Effector memory CD4-positive, alpha-beta T cell (primary cell): ENCODE measurements around the gene GFAP.

Experiments
- DNase-seq, 3 donors: peaks; one replicate each; pipeline ENCODE4 v3.0.0-alpha.2; 2020
- H3K27ac ChIP-seq: 2 replicates; pipeline ENCODE4 v1.7.0; 2013; ENCODE audit warnings: mild to moderate bottlenecking, low read length, moderate library complexity; ENCODE audit not compliant: insufficient read depth, poor library complexity, severe bottlenecking
- H3K27me3 ChIP-seq: replicated peaks from 2 replicates; pipeline ENCODE4 v1.7.0; 2013; ENCODE audit warnings: mild to moderate bottlenecking, low read length; ENCODE audit not compliant: insufficient read depth, control insufficient read depth, poor library complexity, severe bottlenecking
- H3K36me3 ChIP-seq: 2 replicates; pipeline ENCODE4 v1.7.0; 2013; ENCODE audit warnings: mild to moderate bottlenecking, low read length, moderate library complexity; ENCODE audit not compliant: control insufficient read depth, insufficient read depth
- H3K4me1 ChIP-seq: 2 replicates; pipeline ENCODE4 v1.7.0; 2013; ENCODE audit warnings: low read length, mild to moderate bottlenecking; ENCODE audit not compliant: control insufficient read depth, insufficient read depth, poor library complexity, severe bottlenecking
- H3K4me3 ChIP-seq: 2 replicates; pipeline ENCODE4 v1.7.0; 2013; ENCODE audit warnings: low read length, low read depth, mild to moderate bottlenecking; ENCODE audit not compliant: insufficient read depth, poor library complexity, severe bottlenecking
- H3K9me3 ChIP-seq: 2 replicates; pipeline ENCODE4 v1.7.0; 2013; ENCODE audit warnings: mild to moderate bottlenecking, low read length, moderate library complexity; ENCODE audit not compliant: control insufficient read depth

The GFAP gene

DNA sequence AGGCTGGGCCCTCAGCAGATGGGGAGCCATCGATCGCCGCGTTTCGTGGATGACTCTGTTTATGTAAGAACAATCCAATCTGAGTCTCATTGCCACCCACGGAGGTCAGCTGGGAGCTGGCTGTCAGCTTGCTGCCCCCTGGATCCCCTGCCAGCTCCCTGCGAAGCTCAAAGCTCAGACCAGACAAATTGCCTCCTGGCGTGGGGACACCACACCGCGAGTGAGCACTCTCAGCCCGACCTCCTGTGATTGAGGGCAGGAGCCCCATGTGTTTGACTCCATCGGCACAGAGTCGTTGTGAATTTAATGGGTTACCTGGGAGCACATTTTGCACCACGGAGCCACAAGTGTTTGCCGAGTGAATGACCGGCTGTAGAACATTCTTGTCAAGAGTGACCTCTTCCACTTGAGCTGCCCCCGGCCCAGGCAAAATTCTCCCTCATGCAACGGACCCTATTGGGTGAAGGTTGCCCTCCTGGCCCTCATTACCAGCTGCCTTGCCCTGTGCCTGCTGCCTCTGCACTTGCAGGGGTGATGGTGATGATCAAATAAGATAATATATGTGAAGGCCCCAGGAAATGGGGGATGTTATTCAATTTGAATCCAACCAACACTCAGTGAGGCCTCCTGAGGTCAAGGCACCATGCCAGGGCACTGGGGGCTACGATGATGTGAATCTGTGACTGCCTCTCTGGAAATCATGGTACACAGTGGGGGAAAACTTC lies 7.6 kb upstream of the GFAP start:
- Histone ChIP-seq H3K9me3 (no peaks in the 10 kb centered on the region), H3K27me3 (peaks cover 5% of the 10 kb centered on the region), H3K4me3 (no peak overlapping the region), H3K36me3 (no peaks in the 10 kb centered on the region), H3K4me1 (no peaks in the 10 kb centered on the region), H3K27ac (no peak overlapping the region)
- no peak for DNase-seq

DNA sequence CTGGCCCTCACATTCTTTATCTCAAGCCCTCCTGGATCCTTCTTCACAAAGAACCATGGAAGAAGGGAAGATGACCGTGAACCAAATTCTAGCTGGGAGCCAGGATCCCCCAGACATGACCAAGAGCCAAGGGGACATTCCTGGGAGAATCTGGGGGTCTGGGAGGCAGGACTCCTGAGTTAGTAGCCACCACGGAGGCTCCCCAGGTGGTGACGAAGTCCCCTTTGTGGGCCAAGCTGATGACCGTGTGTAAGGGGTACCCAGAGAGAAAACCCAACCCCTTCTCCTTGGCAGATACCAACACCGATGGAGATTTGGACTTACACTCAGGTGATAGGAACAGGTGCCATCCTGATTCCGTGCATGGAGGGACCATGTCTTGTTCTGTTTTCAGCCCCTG lies 6.8 kb upstream of the GFAP start:
- Histone ChIP-seq H3K27me3 (peaks cover 5% of the 10 kb centered on the region), H3K36me3 (no peaks in the 10 kb centered on the region), H3K4me3 (no peak overlapping the region), H3K27ac (no peak overlapping the region), H3K4me1 (no peaks in the 10 kb centered on the region), H3K9me3 (no peaks in the 10 kb centered on the region)
- no peak for DNase-seq

DNA sequence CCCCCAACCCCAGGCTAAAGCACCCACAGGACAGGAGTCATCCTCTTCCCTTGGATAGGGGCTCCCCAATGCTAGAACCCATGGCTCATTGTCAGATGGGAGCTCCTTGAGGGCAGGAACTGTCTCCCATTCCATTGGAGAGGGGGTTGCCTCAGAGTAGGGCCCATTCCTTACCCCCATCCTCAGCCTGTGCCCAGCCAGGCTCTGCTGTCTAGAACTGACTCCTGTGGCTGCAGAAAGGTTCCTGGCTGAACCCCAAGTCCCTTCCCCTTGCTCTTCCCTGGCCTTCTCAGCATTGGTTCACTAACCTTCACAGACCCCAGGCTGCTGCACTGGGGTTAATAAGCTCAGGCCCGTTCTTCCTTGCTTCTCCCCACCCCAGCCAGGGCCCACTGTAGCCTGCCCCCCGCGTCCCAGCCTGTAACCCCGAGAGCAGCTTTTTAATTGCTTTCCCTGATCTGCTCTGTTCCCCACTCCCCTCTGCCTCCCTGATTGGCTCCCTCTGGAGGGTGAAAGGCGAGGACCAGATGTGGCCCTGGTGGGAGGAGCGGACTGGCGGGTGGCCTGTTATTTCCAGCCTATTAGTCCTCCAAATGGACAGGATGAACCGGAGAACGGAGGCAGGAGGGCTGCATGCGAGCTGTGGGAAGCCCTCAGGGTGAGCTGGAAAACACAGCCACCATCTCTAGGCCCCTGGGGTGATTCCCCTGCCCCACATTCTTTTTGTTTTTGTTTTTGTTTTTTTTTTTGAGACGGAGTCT lies 6.0 kb upstream of the GFAP start:
- no peak overlapping the region for H3K4me3 ChIP-seq
- H3K27me3 ChIP-seq = peaks cover 5% of the 10 kb centered on the region
- no peak overlapping the region for H3K27ac ChIP-seq
- H3K9me3 ChIP-seq = no peaks in the 10 kb centered on the region
- no peak for DNase-seq
- no peaks in the 10 kb centered on the region for H3K36me3 ChIP-seq
- H3K4me1 ChIP-seq = no peaks in the 10 kb centered on the region

DNA sequence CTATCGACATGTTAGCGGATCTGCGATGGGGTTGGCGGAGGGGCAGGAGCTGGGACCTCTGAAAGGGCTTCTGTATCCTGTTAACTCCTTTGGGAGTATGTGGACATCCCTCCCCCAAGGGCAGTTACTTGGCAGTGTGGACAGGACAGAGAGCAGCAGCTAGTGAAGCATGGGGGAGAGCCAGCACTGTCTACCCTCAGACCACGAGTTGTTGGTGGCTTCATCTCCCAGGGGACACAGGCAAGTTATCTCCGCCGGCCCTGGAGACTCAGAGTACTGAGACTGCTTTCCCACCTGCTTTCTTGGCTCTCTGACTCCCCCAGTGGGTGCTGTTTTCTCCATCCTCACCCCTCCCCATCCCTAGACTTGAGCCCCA lies 5.3 kb upstream of the GFAP start:
- Histone ChIP-seq H3K36me3 (no peaks in the 10 kb centered on the region), H3K27ac (no peak overlapping the region), H3K9me3 (no peaks in the 10 kb centered on the region), H3K4me3 (no peak overlapping the region), H3K4me1 (no peaks in the 10 kb centered on the region), H3K27me3 (peaks cover 5% of the 10 kb centered on the region)
- DNase-seq = no peak

DNA sequence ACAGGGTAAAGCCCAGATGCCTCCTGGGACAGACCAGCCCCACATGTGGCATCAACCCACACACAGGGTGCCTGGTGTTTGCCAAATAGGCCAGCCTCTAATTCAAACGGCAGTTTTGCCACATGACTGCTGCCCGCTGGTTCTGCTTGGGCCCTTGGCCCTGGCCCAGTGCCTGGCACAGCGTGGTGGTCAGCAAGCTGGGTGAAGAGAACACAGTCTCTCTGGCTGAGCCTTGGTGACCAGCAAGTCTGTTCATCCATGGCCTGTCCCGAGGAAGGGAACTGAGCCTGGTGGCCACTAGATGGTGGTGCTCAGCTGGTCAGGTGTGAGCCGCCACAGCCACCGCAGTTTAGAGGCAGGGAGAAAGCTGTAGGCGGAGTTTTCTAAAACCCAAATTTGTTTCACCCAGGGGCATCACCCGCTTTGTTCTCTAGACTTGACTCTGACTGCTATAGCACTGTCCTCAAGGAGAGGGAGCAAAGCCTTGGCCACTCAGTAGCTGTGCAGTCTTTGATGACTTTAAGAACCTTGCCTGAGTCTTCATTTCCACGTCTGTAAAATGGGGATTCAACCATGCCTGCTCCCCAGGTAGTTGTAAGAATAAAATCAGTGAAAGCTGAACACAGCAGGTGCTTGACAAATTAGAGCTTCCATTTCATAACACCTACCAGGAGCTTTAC lies 4.7 kb upstream of the GFAP start:
- Histone ChIP-seq H3K27me3 (peaks cover 5% of the 10 kb centered on the region), H3K9me3 (no peaks in the 10 kb centered on the region), H3K4me3 (no peak overlapping the region), H3K27ac (no peak overlapping the region), H3K4me1 (no peaks in the 10 kb centered on the region), H3K36me3 (no peaks in the 10 kb centered on the region)
- peak; percentile 30 to 42 (median 30) for DNase-seq

DNA sequence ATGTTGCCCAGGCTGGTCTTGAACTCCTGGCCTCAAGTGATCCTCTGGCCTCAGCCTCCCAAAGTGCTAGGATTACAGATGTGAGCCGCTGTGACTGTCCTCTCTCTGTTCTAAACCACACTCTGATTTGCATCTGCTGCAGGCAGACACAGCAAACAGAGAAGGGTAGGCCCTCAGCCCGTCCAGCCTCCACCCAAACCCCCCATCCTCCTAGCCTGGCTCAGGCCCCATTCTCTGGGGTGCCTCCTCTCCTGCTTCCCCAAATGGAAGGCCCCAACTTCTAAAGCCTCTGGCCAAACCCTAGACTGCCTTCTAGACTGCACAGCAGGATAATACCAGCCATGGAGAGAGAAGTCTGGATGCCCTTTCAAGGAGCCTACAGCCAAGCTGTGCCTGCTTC lies 4.1 kb upstream of the GFAP start:
- no peaks in the 10 kb centered on the region for H3K9me3 ChIP-seq
- H3K27ac ChIP-seq = no peak overlapping the region
- no peaks in the 10 kb centered on the region for H3K4me1 ChIP-seq
- H3K36me3 ChIP-seq = no peaks in the 10 kb centered on the region
- no peak for DNase-seq
- H3K27me3 ChIP-seq = peaks cover 5% of the 10 kb centered on the region
- H3K4me3 ChIP-seq = no peak overlapping the region

DNA sequence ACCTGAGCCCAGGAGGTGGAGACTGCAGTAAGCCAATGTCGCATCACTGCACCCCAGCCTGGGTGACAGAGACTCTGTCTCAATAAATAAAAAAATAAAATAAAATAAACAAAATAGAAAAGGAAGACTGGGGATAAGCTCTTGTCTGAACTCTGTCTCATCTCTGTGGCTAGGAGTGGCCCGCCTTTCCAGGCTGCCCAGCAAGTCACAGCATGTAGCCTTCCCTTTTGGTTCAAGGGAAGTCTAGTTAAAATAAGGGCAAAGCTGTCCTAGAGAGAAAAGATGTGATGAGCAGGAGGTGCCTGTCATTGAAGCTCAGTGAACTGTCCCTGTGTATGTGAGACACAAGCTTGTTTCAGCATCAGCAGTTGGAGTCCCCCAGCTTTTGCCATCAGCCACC lies 2.7 kb upstream of the GFAP start:
- Histone ChIP-seq H3K4me1 (no peaks in the 10 kb centered on the region), H3K27ac (no peak overlapping the region), H3K4me3 (no peak overlapping the region), H3K36me3 (no peaks in the 10 kb centered on the region), H3K9me3 (no peaks in the 10 kb centered on the region), H3K27me3 (peaks cover 5% of the 10 kb centered on the region)
- no peak for DNase-seq

DNA sequence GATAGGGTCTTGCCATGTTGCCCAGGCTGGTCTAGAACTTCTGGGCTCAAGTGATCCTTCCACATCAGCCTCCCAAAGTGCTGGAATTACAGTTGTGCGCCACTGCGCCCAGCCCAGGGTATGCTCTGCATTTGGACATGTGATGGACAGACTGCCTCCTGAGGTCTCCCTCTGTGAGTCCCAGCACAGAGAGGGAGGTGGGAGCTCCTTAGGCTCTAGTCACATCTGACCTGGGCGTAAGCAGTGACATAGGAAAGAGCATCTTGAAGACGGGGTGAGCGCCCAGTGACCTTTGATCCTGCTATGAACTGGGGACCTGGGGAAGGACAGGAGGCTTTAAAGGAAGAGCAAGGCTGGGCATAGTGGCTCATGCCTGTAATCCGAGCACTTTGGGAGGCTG lies 2.2 kb upstream of the GFAP start:
- H3K9me3 ChIP-seq = no peaks in the 10 kb centered on the region

DNA sequence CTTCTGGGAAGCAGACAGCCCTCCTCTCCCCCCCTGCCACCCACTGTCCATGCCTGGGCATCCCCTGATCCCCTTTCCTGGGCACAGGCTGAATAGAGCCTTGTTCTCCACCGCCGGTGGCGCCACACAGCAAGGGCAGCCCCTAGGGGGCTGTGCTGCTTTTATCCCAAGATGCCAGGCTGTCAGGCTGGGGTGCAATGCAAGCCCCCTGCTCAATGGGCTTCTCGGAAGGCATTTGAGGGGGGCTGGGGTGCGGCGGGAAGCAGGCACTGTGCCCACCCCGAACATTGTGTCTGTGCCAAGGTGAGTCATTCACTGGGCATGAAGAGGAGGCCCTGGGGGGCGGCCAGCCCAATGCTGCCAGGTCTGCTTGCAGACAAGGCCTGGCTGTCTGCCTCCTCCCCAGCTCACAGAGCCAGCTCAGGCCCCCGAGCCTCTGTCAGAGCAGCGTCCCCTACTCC lies 1.5 kb upstream of the GFAP start:
- Histone ChIP-seq H3K36me3 (no peaks in the 10 kb centered on the region), H3K4me3 (no peak overlapping the region), H3K9me3 (no peaks in the 10 kb centered on the region), H3K4me1 (no peaks in the 10 kb centered on the region), H3K27ac (no peak overlapping the region), H3K27me3 (peaks cover 2% of the 10 kb centered on the region)
- no peak for DNase-seq

More for the DNA sequence above, 2.2 kb upstream of the GFAP start:
- DNase-seq = no peak
- no peak overlapping the region for H3K27ac ChIP-seq
- H3K4me1 ChIP-seq = no peaks in the 10 kb centered on the region
- H3K27me3 ChIP-seq = peaks cover 5% of the 10 kb centered on the region
- no peak overlapping the region for H3K4me3 ChIP-seq
- H3K36me3 ChIP-seq = no peaks in the 10 kb centered on the region
